ENCODE results near the gene NANP.

DNA sequence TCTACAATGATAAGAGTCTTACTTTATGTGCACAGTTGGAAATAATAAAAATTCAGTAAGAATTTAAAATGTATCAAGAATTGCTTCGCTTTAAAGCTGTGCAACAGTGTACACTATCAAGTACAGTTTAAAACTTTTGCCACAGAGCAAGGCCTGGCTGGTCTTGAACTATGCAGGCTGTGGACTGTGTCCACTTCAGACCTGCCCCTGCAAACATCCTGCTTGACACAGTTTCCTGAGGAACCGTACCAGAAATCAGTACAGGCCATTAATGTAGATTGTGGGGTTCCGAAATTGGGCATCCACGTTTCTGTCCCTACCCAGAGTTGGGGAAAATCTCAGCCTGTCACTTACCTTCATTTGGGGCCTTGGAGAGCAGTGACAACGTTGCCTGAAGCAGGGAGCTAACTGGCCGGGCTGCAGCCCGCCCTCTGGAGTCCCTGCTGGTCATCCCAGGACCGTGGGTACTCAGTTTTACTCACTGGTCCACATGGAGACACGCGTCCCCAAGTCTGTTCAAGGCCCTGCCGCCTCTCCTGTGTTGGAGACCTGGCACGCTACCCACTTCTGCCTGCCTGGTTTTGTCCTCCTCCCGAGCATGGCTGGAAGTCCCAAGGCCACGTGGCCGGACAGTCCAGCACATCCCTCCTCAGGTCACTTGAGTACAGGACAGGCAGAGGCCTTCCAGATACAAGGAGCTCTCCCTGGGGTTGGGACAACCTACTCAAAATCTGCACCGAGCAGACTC is 46.9 kb downstream of the NANP start:
- TF ChIP-seq, protein P1, sequence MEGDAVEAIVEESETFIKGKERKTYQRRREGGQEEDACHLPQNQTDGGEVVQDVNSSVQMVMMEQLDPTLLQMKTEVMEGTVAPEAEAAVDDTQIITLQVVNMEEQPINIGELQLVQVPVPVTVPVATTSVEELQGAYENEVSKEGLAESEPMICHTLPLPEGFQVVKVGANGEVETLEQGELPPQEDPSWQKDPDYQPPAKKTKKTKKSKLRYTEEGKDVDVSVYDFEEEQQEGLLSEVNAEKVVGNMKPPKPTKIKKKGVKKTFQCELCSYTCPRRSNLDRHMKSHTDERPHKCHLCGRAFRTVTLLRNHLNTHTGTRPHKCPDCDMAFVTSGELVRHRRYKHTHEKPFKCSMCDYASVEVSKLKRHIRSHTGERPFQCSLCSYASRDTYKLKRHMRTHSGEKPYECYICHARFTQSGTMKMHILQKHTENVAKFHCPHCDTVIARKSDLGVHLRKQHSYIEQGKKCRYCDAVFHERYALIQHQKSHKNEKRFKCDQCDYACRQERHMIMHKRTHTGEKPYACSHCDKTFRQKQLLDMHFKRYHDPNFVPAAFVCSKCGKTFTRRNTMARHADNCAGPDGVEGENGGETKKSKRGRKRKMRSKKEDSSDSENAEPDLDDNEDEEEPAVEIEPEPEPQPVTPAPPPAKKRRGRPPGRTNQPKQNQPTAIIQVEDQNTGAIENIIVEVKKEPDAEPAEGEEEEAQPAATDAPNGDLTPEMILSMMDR (conservative IDR thresholded peaks at IDR 0.05 in 1 of 2, IDR thresholded peaks at IDR 0.05 in 1 of 2; ENCODE audit: low read depth in 1 of 2, low read length in 2 of 2): no peak
- no peak for TF ChIP-seq EZH2 (IDR thresholded peaks at IDR 0.05; ENCODE audit: low read length, missing control alignments)
